ENCODE data around the gene PDCD2L. TPM values are rescaled to one million over a fixed set of nuclear protein-coding genes. Genes with fewer than 3 reads are reported as not detected.
"Not testable (repeated sequence)": the region's sequence is repeated elsewhere in the genome, so short reads cannot be mapped to it uniquely, and the experiment has no call there.

The PDCD2L gene
- total RNA-seq, 1 donor from 2014 or later, result 13.3 TPM

GRCh38 chr19:34458677-34459076, 54.5 kb downstream of the PDCD2L start:
- Mint-ChIP-seq H3K27me3 (no peaks in the 10 kb centered on the region), H3K4me1 (ENCODE audit: unreplicated experiment) (peaks cover 8% of the 10 kb centered on the region), H3K27ac (peak overlapping the region; percentile 68), H3K9me3 (no peaks in the 10 kb centered on the region), H3K4me3 (no peak overlapping the region), H3K36me3 (peaks cover 52% of the 10 kb centered on the region)
- no peak for TF ChIP-seq CTCF (conservative IDR thresholded peaks at IDR 0.05)
- no peak for DNase-seq (ENCODE audit: extremely low spot score, unreplicated experiment)

GRCh38 chr19:34459614-34460013, 55.4 kb downstream of the PDCD2L start:
- no peak for DNase-seq (ENCODE audit: extremely low spot score, unreplicated experiment)
- Mint-ChIP-seq H3K4me1 (ENCODE audit: unreplicated experiment) (peaks cover 8% of the 10 kb centered on the region), H3K36me3 (peaks cover 53% of the 10 kb centered on the region), H3K9me3 (no peaks in the 10 kb centered on the region), H3K27ac (peak overlapping the region; percentile 68), H3K4me3 (peak overlapping the region; percentile 5), H3K27me3 (no peaks in the 10 kb centered on the region)
- TF ChIP-seq CTCF (conservative IDR thresholded peaks at IDR 0.05), result no peak

GRCh38 chr19:34461375-34462100, 57.3 kb downstream of the PDCD2L start:
- no peaks in the 10 kb centered on the region for H3K9me3 Mint-ChIP-seq
- no peak overlapping the region for H3K27ac Mint-ChIP-seq
- H3K4me3 Mint-ChIP-seq, result no peak overlapping the region
- H3K36me3 Mint-ChIP-seq, result peaks cover 56% of the 10 kb centered on the region
- TF ChIP-seq CTCF (conservative IDR thresholded peaks at IDR 0.05), result no peak
- DNase-seq (ENCODE audit: extremely low spot score, unreplicated experiment), result no peak
- H3K27me3 Mint-ChIP-seq, result no peaks in the 10 kb centered on the region
- peaks cover 8% of the 10 kb centered on the region for H3K4me1 Mint-ChIP-seq (ENCODE audit: unreplicated experiment)

GRCh38 chr19:34464785-34465184, 60.6 kb downstream of the PDCD2L start:
- H3K4me3 Mint-ChIP-seq; DNase-seq (ENCODE audit: extremely low spot score, unreplicated experiment); H3K4me1 Mint-ChIP-seq (ENCODE audit: unreplicated experiment); H3K9me3 Mint-ChIP-seq; H3K27ac Mint-ChIP-seq; H3K27me3 Mint-ChIP-seq: not testable (repeated sequence)
- peaks cover 42% of the 10 kb centered on the region for H3K36me3 Mint-ChIP-seq

GRCh38 chr19:34468409-34468808, 64.2 kb downstream of the PDCD2L start:
- Mint-ChIP-seq H3K27ac (no peak overlapping the region), H3K36me3 (peaks cover 34% of the 10 kb centered on the region), H3K4me1 (ENCODE audit: unreplicated experiment) (no peaks in the 10 kb centered on the region), H3K27me3 (no peaks in the 10 kb centered on the region), H3K9me3 (no peaks in the 10 kb centered on the region), H3K4me3 (no peak overlapping the region)
- DNase-seq (ENCODE audit: extremely low spot score, unreplicated experiment), result no peak
- no peak for TF ChIP-seq CTCF (conservative IDR thresholded peaks at IDR 0.05)

GRCh38 chr19:34469026-34469425, 64.8 kb downstream of the PDCD2L start:
- H3K4me1 Mint-ChIP-seq (ENCODE audit: unreplicated experiment); H3K27me3 Mint-ChIP-seq; H3K9me3 Mint-ChIP-seq; H3K27ac Mint-ChIP-seq; H3K4me3 Mint-ChIP-seq; DNase-seq (ENCODE audit: extremely low spot score, unreplicated experiment): not testable (repeated sequence)
- peaks cover 29% of the 10 kb centered on the region for H3K36me3 Mint-ChIP-seq

Data from type B pancreatic cell (in vitro differentiated cells).